ENCODE data around the gene KRTAP10-3. TPM values are rescaled to one million over a fixed set of nuclear protein-coding genes. Genes with fewer than 3 reads are reported as not detected.
"Not testable (repeated sequence)": the region's sequence is repeated elsewhere in the genome, so short reads cannot be mapped to it uniquely, and the experiment has no call there.

KRTAP10-3 gene, protein sequence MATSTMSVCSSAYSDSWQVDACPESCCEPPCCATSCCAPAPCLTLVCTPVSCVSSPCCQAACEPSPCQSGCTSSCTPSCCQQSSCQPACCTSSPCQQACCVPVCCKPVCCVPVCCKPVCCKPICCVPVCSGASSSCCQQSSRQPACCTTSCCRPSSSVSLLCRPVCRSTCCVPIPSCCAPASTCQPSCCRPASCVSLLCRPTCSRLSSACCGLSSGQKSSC
- not detected for polyA plus RNA-seq (ENCODE audit: insufficient read length)

DNA sequence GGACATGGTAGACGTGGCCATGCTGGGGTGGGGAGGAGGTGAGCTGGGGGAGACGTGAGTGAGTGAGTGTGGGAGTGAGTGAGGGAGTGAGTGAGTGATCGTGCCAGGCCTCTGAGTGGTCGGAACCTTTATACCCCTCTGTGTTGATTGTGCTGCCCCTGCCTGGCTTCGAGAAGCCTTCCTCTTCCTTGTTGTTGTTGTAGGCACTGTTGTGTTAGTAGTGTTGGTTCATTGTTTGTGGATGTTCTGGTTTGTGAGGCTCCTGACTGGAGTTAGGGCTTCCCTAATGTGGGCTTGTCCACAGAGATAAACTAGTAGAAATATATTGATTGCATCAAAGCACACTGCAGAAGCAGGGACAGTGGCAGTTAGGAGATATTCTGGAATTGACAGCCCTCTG is at the start of gene KRTAP10-3:
Gene KRTAP10-3, minus strand, starts transcription at position 101 of the 400 bp plus-strand sequence. Its CDS starts 80 bp downstream, at position 21.
- no peak for DNase-seq (ENCODE audit: low read depth)

DNA sequence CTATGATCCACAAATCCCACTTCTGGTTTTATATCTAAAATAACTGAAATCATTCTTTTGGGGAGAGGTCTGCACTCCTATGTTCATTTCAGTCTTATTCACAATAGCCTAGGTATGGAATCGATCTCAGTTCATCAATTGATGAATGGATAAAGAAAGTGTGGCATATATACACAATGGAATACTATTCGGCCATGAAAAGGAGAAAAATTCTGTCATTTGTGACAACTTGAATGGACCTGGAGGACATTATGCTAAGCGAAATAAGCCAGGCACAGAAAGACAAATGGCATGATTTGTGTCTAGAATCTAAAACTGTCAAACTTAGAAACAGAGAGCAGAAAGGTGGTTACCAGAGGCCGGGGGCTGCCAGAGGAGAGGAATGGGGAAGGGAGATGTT is 47.9 kb upstream of the KRTAP10-3 start:
- DNase-seq (ENCODE audit: low read depth), result no peak

DNA sequence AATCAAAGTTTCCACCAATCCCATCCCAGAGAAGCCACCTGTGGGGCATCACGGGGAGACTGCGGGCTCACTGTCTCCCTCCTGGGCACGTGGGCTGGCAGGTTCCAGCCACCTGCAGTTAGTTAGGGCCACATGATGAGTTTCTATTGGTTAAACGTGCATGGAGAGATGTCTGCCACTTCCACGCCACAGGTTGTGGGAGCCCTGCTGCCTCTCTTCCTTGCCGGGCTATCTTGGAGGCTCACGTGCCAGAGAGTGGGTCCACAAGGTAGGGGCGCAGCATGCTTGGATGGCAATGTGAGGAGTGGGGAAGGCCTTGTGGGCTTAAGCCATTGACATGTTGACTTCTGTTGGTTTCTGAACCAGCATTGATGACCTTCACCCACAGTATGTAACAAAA is 45.3 kb upstream of the KRTAP10-3 start:
- DNase-seq (ENCODE audit: low read depth), result no peak

DNA sequence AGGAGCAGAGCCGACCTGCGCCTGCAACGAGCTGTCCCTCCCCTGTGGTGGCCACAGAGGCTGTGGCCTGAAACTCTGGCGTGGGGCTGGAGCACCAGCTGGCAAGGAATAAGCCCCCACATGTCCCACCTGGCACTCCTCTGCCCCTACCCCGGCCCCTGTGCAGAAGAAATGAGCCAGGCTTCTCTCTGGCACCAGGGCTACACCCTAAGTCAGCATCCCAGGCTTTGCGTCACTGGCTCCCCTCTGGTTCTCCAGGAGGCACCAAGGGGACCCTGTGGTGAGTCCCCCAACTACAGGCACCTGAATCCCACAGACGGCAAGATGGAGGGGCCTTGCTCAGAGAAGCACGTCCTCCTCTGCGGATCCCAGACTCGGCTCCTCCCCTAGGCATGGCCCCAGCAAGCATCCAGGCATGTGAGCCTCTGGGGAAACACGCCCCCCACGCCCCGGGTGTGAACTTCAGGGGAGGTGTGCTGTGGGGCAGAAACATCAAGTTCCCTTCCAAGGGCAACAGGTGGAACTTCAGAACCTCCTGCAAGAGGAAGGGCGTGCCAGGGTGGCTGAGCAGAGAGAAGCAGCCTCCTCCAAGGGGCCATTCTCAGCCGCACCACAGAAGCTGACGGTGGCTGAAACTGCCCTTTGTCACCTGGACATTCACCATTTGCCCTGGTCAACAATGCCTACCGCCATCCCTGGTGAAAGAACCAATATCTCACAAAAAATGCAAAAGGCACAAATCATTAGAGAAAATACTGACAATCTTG is 44.7 kb upstream of the KRTAP10-3 start:
- DNase-seq (ENCODE audit: low read depth), result no peak

DNA sequence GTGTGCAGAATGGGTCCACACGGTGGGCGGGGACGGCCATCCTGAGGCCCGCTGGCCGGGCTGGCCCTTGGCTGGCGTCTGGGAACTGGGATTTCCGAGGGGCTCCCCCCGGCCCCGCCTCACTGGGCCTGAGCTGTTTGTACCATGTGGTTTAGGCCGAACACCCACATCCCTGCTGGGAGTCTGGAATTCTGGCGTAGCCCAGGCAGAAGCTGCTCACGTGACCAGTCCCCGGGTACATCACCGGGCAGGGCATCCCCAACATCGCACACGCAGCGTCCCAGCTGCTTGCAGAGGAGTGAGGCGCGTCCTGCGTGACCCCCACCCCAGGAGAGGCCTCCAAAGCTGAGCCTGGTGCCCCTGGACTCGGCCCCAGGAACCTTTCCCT is 43.9 kb upstream of the KRTAP10-3 start:
- no peak for DNase-seq (ENCODE audit: low read depth)

DNA sequence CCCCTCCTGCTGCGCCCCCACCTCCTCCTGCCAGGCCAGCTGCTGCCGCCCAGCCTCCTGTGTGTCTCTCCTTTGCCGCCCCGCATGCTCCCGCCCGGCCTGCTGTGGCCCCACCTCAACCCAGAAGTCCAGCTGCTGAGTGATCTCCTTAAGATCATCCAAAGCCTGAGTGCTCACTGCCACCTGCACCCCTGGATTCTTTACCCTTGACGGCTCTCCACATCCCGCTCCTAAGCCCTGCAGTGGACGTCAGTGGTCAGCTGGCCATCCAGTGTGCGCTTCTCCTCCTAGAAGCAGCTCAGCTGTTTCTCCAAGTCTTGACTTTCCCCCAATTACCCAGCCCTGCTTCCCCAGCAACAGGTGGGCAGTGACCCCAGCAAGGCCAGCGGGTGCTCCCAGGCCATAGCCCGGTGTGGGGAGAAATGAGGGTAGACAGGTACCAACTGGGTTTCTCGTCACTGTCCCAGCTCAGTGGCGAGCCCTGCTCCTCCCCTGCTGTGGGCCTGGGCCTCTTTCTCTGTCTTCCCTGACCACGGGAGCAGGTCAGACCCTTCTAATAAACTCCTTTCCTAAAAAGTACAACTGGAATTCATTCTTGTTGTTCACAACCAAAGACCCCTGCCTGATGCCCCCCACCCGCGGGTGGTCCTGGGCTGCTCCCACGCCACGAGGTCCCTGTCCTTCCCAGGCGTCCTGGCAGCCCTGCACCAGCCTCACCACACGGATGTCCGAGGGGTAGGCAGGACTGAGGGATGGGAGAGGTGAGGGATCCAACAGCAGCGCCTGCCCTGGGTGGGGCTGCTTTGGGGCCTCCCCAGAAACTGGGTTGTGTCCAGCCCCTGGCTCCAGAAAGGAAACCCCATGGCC is 43.2 kb upstream of the KRTAP10-3 start:
- DNase-seq (ENCODE audit: low read depth), result no peak

DNA sequence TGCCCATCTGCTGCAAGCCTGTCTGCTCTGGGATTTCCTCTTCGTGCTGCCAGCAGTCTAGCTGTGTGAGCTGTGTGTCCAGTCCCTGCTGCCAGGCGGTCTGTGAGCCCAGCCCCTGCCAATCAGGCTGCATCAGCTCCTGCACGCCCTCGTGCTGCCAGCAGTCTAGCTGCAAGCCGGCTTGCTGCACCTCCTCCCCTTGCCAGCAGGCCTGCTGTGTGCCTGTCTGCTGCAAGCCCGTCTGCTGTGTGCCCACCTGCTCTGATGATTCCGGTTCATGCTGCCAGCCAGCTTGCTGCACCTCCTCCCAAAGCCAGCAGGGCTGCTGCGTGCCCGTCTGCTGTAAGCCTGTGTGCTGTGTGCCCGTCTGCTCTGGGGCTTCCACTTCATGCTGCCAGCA is 42.5 kb upstream of the KRTAP10-3 start:
- DNase-seq (ENCODE audit: low read depth), result not testable (repeated sequence)

DNA sequence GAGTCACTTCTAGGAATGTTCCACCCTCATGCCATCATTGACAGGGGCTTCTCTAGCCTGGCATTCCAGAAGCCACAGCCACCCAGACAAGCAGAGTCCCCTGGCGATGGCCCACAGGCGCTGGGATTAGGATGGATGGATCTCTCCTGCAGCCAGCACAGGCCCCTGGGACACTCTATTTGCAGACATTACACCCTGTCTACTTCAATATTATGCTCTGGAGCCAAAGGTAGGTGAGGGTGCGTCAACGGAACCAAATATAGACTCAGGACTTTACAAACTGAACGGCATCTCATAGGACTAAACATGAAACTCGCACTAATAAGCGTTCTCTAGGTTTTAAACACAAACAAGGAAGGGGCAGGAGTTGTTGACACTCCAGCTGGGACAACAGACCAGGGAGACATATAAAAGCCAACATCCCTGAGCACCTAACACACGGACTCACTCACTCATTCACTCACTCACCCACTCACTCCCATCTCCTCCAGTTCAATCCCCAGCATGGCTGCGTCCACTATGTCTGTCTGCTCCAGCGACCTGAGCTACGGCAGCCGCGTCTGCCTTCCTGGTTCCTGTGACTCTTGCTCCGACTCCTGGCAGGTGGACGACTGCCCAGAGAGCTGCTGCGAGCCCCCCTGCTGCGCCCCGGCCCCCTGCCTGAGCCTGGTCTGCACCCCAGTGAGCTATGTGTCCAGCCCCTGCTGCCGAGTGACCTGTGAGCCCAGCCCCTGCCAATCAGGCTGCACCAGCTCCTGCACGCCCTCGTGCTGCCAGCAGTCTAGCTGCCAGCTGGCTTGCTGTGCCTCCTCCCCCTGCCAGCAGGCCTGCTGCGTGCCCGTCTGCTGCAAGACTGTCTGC is 41.8 kb upstream of the KRTAP10-3 start, which contains the start of gene KRTAP10-7:
Gene KRTAP10-7, plus strand, starts transcription at position 480 of the 861 bp plus-strand sequence. Its CDS starts 25 bp downstream, at position 505.
- DNase-seq (ENCODE audit: low read depth), result not testable (repeated sequence)

DNA sequence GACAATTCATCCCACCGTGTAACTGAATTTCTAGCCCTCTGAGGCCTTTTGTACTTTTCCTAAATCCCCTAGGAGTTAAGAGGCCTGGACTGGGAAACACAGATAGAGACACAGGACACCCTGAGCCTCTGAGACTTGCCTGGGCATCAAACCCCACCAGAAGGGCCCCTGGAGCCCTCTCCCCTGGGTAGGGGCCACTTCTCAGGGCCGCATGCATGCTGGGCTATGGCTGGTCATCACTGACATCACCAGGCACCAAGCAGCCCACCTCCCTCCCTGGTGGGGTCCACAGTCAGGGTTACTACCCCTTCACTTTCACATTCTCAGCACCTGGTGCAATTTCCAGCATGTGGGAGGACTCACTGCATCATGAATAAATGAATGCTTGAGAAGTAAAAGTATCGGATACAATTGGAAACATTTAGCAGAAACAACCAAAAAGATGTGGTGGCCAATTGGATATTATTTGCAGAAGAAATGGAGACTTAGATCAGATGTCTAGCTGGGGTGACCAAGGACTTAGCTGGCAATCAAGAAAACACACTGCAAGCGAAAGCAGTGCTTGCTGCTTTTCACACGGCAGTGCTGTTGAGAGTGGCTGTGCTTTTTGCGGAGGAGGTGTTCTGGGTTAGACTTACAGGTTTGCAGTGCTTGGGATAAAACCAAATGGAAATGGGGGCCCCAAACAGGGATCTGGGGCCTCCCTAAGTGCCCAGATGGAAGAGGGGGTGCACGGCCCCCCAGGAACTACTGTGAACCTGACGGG is 40.9 kb upstream of the KRTAP10-3 start:
- no peak for DNase-seq (ENCODE audit: low read depth)

DNA sequence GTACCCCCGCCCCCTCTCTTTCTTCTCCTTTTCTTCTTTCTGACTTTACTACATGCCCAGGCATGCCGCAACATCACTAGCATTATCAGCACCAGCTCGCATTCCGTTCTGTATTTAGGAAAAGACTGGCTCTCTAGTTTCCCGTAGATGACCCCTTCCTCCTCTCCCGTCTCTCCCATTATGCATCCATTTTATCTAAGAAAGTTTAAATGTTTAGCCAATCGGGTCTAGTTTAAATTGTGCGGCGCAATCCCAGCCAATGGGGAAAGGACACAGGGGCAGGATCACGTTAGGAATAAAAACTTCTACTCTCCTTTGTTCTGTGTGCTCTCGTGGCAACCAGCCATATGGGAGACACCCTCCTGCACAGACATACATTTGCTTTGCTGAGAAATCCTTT is 39.5 kb upstream of the KRTAP10-3 start:
- no peak for DNase-seq (ENCODE audit: low read depth)

DNA sequence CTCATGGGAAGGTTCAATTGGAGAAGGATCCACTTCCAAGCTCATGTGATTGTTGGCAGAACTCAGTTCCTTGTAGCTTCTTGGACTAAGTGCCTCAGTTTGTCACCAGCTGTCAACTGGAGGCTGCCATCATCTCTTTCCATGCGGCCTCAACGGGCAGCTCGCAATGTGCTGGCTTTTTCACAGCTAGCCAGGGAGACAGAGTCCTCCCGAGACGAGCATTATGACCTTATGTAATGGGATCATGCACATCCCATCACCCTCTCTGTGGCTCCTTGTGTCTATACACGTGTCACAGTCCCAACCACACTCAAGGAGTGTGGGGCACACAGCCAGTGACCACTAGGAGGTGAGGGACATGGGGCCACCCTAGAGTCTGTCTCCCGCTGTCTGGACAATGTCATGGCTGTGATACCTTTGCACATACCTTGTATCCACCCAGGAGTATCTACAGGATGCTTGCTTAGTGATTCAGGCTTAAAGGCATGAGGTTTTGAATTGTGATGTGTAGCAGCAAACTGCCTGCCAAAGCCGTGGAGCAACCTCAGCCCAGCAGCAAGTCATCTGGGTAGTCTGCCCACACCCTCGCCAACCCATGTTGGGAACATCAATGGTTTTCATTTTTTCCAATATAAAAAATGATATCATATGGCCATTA is 37.6 kb upstream of the KRTAP10-3 start:
- no peak for DNase-seq (ENCODE audit: low read depth)

DNA sequence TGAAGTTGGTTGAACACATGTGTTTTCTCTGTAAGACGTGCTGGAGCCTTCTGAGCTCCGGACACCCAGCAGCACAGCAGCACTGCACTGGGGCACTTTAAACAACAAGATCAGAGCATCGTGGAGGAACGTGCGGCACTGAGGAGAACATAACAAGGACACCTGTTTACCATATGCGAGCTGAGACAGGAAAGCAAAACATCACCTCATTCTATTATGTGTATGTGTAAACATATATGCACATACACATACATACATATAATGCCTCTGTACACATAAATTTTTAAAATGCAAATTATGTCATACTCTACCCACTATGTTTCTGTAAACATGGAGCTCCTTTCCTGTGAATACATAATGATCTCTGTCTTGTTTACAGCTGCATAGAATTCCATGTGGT is 36.9 kb upstream of the KRTAP10-3 start:
- no peak for DNase-seq (ENCODE audit: low read depth)

DNA sequence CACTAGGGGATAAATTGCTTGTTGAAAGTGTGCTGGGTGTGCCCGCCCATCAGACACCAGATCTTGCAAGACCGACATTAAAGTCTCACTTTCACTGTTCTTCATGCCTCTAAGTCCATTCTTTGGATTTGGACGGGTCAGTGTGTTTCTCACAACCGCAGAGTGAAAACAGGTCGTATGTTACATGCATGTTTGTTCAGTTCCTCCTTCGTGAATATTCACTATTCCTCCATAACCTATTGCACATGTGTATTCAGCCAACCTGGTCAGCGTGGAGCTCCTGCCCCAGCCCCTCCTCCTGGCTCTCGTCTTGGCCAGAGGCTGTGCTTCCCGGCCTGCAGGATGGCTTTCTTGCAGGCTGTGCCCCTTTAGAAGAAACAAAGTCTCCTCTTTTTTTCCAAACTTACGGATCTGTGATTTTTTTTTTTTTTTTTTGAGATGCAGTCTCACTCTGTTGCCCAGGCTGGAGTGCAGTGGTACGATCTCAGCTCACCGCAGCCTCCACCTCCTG is 35.9 kb upstream of the KRTAP10-3 start:
- no peak for DNase-seq (ENCODE audit: low read depth)

DNA sequence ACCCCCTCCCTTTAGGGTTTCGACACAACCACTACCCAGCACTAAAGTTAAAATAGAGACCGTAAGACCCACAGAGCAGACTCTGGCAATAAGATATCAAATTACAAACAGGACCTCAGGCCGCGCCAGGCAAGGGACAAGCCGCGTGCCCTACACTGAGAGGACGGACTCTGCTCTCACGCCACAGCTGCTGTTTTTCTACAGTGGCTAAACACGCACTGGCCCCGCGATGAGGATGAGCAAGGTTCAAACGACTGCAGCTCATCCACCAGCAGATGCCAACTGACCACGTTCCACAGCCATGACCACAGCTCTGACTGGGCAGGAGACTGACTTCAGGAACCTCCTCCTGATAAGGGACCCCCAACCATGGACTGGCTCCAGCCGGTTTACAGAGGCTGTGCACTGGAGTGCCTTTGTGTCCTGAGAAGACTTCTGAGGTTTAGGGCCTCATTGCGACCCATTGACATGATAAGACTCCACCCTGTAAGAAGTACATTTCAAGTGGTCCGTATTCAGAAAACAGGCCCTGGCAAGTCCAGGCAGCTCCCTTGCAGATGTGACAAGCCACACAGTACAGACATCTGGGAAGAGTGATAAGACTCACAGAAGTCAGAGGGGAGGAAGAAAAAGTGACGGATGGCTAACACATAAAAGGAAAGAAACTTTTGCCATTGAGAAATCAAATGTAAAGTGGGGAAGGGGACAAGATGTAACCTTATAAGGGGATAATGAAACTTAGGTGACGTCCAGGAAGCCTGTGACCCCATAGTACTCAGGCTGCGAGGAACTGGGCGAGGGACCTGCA is 35.2 kb upstream of the KRTAP10-3 start:
- DNase-seq (ENCODE audit: low read depth), result no peak

DNA sequence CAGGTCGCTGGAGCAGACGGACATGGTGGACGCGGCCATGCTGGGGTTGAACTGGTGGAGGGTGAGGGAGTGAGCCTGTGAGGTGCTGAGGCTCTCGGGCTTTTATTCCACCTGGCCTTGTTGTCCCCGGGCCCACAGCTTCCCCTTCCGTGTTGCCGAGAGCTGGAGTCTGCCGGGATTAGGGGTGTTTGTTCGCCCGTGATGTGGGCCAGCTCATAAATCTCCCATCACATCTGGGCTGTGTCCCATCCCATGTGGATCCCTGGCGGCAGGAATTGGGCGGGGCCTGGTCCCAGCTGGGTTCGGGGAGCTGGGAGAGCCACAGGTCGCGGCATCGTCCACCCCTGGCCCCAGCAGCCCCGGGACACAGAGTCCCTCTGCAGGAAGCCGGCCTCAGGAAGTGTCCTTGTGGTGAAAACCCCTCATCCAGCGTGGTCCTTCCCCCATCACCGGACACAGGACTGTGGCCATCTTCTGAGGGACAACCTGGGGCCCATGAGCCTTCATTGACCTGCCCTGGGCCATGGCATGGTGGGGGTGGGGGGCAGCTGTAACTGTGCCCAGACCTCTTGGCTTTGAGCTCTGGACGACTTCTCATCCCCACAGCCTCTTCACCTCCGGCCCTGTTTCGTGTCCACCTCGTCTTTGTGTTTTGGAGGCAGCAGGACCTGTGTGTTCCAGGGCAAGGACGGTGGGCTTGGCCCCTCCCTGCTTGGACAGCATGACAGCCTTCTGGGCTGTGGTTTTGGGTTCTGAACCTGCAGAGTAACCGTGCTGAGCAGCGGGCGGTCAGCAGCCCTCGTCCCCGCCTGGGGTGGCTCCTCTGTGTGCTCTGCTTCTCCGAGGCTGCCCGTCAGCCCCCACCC is 34.1 kb upstream of the KRTAP10-3 start, which contains the start of gene KRTAP10-6:
Gene KRTAP10-6, minus strand, starts transcription at position 60 of the 866 bp plus-strand sequence. Its CDS starts 21 bp downstream, at position 39.
- DNase-seq (ENCODE audit: low read depth), result no peak

DNA sequence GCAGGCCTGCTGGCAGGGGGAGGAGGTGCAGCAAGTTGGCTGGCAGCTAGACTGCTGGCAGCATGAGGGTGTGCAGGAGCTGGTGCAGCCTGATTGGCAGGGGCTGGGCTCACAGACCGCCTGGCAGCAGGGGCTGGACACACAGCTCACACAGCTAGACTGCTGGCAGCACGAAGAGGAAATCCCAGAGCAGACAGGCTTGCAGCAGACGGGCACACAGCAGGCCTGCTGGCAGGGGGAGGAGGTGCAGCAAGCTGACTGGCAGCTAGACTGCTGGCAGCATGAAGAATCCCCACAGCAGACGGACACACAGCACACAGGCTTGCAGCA is 33.2 kb upstream of the KRTAP10-3 start:
- DNase-seq (ENCODE audit: low read depth), result not testable (repeated sequence)

DNA sequence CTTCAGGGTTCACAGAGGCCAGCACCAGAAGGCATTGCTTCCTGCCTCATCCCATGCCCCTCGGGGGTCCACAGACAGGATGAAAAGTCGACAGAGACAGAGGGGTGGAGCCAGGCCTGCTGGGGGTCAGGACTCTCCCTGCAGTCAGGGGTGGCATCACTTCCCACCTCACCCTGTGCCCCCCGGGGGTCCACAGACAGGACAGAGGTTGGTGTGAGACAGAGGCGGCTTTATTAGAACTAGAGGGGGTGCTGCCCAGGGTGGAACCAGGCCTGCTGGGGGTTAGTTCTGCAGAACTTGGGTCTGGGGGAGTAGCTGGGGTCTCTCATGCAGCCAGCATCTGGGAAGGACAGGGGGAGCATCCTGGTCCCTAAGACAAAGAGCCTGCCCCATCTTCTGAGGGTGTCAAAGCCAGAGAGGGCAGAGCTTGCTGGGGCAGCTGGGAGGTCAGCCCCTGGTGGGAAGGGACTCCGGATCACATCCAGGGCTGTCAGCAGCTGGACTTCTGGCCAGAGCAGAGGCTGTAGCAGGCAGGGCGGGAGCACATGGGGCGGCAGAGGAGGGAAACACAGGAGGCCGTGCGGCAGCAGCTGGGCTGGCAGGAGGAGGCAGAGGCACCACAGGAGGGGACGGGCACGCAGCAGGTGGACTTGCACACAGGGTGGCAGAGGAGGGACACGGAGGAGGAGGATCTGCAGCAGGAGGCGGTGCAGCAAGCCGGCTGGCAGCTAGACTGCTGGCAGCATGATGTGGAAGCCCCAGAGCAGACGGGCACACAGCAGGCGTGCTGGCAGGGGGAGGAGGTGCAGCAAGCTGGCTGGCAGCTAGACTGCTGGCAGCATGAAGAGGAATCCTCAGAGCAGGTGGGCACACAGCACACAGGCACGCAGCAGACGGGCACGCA is 32.6 kb upstream of the KRTAP10-3 start:
- not testable (repeated sequence) for DNase-seq (ENCODE audit: low read depth)
